HUES6 (cell line): ENCODE results near the gene BRPF3.
"Not testable (repeated sequence)": the region's sequence is repeated elsewhere in the genome, so short reads cannot be mapped to it uniquely, and the experiment has no call there.

Experiments
- H3K27ac ChIP-seq: 2 replicates; pipeline ENCODE4 v1.7.0; 2013; ENCODE audit warnings: low read depth, mild to moderate bottlenecking, low read length, inconsistent platforms
- H3K27me3 ChIP-seq: 2 replicates; pipeline ENCODE4 v1.6.1; 2013; ENCODE audit warnings: low read length; ENCODE audit not compliant: control insufficient read depth, insufficient read depth
- H3K36me3 ChIP-seq: 2 replicates; pipeline ENCODE4 v1.6.1; 2013; ENCODE audit warnings: low read length; ENCODE audit not compliant: control insufficient read depth, insufficient read depth
- H3K4me1 ChIP-seq: 2 replicates; pipeline ENCODE4 v1.6.1; 2013; ENCODE audit warnings: low read length; ENCODE audit not compliant: control insufficient read depth, insufficient read depth
- H3K4me3 ChIP-seq: 2 replicates; pipeline ENCODE4 v1.5.1; 2013; ENCODE audit warnings: low read depth, low read length
- H3K9ac ChIP-seq: one replicate; pipeline ENCODE4 v1.6.1; 2013; ENCODE audit warnings: mild to moderate bottlenecking, low read length
- H3K9me3 ChIP-seq: 2 replicates; pipeline ENCODE4 v1.6.1; 2013; ENCODE audit warnings: low read depth, low read length; ENCODE audit not compliant: control insufficient read depth, insufficient read depth

BRPF3 gene

DNA sequence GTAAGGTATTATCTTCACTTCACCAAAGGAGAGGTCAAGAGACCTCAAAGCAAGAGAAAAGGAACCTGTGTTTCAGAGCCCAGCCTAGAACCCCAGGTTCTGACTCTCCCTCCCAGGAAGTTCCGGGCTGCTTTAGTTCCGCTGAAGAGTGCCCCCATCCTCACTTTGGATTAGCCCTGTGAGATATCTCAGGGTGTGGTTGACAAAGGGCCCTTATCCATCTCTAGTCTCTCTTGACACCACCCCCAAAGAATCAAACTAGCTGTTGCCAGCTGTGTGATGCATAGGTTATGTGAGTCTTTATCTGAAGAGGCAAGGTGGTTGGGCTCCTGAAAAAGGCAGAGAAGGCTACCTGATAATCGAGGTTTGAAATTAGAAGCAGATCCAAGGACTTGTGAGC is 20.6 kb downstream of the BRPF3 start:
- no peak overlapping the region for H3K4me3 ChIP-seq
- H3K36me3 ChIP-seq: peaks cover 92% of the 10 kb centered on the region

DNA sequence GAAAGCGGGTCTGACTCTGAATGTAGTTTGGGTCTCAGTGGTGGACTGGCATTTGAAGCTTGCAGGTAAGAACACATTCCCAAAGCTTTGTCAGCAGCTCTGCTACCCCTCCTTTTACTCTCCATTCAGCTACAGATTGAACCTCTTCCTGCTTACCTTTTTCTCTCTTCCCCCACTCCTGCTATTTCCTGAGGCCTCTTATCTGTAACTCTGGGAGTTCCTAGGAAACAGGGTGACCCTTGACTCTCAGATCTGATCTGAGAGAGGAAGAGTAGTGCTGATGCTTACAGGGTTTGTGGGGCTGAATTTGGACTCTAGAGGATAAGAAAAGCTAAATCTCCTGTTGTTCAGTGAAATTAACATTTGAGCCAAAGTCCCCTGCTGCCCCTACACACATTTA is 21.4 kb downstream of the BRPF3 start:
- Histone ChIP-seq H3K9ac (no peak overlapping the region), H3K4me3 (no peak overlapping the region), H3K27me3 (no peaks in the 10 kb centered on the region), H3K9me3 (no peaks in the 10 kb centered on the region), H3K36me3 (peaks cover 94% of the 10 kb centered on the region), H3K4me1 (no peaks in the 10 kb centered on the region), H3K27ac (no peak overlapping the region)

More for the DNA sequence above, 20.6 kb downstream of the BRPF3 start:
- H3K9ac ChIP-seq: no peak overlapping the region
- H3K27ac ChIP-seq: no peak overlapping the region
- H3K27me3 ChIP-seq: no peaks in the 10 kb centered on the region
- H3K4me1 ChIP-seq: no peaks in the 10 kb centered on the region
- no peaks in the 10 kb centered on the region for H3K9me3 ChIP-seq

DNA sequence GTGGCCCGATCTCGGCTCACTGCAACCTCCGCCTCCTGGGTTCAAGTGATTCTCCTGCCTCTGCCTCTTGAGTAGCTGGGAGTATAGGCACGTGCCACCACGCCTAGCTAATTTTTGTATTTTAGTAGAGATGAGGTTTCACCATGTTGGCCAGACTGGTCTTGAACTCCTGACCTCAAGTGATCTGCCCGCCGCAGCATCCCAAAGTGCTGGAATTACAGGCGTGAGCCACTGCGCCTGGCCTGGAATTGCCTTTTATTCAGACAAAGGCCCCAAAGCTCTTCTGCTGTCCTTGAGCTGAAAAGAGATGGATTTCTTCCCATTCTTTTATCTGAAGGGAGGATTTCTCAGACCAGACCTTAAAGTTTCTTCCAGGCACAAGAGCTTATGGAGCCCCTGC is 22.0 kb downstream of the BRPF3 start:
- not testable (repeated sequence) for H3K27me3 ChIP-seq, H3K27ac ChIP-seq, H3K9me3 ChIP-seq, H3K4me3 ChIP-seq, H3K9ac ChIP-seq, H3K4me1 ChIP-seq
- peaks cover 94% of the 10 kb centered on the region for H3K36me3 ChIP-seq

DNA sequence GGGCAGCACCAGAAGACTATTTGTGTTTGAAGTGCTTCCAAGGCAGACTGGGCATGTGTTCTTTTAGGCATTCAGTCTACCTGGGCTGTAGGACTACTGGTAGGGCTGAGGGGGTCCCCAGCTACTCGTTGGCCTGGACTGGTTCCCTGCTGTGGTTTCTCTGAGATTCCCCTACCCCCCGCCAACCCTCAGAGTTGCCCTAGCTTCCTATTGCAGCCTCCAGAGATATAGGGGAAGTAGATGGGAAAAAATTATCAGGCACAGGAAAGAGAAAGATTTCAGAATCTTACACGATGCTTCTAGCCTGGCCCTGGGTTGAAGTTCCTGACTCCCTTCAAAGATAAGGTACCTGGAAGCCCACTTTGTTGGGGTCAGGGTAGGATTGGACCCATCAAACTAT is 22.5 kb downstream of the BRPF3 start:
- no peaks in the 10 kb centered on the region for H3K9me3 ChIP-seq
- no peaks in the 10 kb centered on the region for H3K4me1 ChIP-seq
- H3K27ac ChIP-seq: no peak overlapping the region
- no peak overlapping the region for H3K4me3 ChIP-seq
- no peak overlapping the region for H3K9ac ChIP-seq
- H3K36me3 ChIP-seq: peaks cover 92% of the 10 kb centered on the region
- no peaks in the 10 kb centered on the region for H3K27me3 ChIP-seq

DNA sequence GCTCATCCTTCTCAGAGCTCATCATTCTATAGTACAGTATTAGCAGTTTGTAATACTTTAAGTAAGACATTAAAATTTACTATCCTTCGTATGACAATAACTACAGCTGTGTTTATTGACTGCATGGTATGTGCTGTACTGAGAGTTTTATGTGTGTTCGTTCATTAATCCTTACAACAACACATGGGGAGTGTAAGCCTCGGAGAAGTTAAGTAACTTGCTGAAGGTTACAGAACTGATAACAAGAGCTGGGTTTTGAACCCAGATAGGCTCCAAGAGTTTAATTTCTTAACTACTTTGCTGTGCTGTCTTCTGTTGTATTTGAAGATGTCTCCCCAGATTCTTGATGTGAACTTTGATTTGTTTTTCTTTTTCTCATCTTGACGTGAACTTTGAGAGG is 23.7 kb downstream of the BRPF3 start:
- Histone ChIP-seq H3K27ac (no peak overlapping the region), H3K9ac (no peak overlapping the region), H3K36me3 (peaks cover 93% of the 10 kb centered on the region), H3K9me3 (no peaks in the 10 kb centered on the region), H3K4me3 (no peak overlapping the region), H3K4me1 (no peaks in the 10 kb centered on the region), H3K27me3 (no peaks in the 10 kb centered on the region)

DNA sequence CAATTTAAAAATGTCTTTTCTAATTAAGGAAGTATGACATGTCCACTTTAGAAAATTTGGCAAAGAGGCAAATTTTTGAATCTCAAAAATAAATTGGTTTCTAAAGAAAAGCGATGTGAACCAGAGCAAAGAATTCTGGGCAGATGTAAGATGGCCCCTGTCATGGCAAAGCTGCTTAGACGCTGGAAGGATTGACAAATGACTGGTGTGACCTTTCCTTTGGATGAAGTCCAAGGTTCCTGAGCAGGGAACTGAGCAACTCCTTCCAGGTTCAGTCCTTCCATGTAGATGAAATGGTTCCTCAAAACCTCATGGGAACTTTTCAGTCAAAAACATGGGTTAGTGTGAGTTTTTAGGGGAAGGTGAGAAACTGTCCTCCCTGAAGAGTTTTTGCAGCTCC is 25.1 kb downstream of the BRPF3 start:
- Histone ChIP-seq H3K4me3 (no peak overlapping the region), H3K4me1 (no peaks in the 10 kb centered on the region), H3K9me3 (no peaks in the 10 kb centered on the region), H3K27ac (no peak overlapping the region), H3K36me3 (peaks cover 92% of the 10 kb centered on the region), H3K9ac (no peak overlapping the region), H3K27me3 (no peaks in the 10 kb centered on the region)

DNA sequence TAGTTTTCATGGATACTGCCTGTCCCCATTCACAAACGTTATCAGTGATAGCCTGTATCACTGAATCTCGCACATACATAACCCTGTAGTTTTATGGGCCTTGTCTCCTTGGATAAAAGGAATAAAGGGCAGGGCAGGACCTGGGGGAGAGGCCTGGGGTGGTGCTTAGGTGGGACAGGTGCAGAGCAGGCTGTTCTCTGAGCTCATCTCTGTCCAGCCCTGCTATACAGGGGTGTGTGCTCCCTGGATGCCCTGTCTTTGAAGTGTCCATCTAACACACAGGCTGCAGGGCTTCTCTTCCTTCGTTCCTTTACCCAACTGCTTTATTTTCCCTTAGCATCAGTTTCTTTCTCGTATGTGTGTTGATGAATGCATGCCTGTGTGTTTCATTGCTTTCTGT is 26.4 kb downstream of the BRPF3 start:
- H3K4me1 ChIP-seq: no peaks in the 10 kb centered on the region
- peaks cover 92% of the 10 kb centered on the region for H3K36me3 ChIP-seq
- H3K27ac ChIP-seq: no peak overlapping the region
- no peaks in the 10 kb centered on the region for H3K27me3 ChIP-seq
- no peaks in the 10 kb centered on the region for H3K9me3 ChIP-seq
- no peak overlapping the region for H3K9ac ChIP-seq
- H3K4me3 ChIP-seq: no peak overlapping the region

DNA sequence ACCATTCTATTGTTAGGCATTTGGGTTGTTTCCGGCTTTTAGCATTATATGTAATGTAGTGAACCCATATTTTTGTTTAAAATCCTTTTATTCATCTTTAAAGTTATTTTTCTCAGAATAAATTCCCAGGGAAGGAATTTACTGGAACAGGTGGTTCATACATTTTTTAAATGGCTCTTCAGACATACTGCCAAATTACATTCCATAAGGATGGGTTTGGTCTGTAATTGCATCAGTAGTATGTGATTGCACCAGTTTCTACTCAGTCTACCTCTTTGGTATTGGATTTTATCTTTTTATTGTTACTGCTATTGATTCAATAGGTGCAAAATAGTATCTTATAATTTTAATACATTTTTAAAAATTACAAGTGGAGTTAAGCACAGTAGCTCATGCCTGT is 27.2 kb downstream of the BRPF3 start:
- Histone ChIP-seq H3K27ac (no peak overlapping the region), H3K4me3 (no peak overlapping the region), H3K27me3 (no peaks in the 10 kb centered on the region), H3K4me1 (no peaks in the 10 kb centered on the region), H3K9ac (no peak overlapping the region), H3K36me3 (peaks cover 93% of the 10 kb centered on the region), H3K9me3 (no peaks in the 10 kb centered on the region)

DNA sequence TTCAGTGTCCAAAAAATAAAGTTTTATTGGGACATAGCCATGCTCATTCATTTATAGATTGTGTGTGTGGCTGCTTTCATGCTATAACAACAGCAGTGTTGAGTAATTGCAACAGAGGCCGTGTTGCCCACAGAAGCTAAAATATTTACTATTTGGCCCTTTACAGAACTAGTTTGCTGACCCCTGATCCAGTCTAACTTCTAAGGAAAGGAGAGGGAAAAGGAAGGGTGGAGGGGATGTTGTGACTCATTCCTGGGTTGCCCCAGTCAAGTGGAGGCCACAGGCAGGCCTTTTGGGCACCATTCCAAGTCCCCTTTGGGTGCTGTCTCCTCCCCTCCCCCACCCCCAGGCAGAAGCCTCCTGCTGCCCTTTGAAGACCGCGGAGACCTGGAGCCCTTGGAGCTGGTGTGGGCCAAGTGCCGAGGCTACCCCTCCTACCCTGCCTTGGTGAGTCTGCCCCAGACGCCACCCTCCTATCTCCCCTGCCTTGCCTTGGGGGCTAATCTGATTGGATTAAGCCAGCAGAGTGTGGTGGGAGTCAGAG is 28.4 kb downstream of the BRPF3 start:
- no peaks in the 10 kb centered on the region for H3K4me1 ChIP-seq
- H3K4me3 ChIP-seq: no peak overlapping the region
- no peaks in the 10 kb centered on the region for H3K27me3 ChIP-seq
- no peaks in the 10 kb centered on the region for H3K9me3 ChIP-seq
- H3K9ac ChIP-seq: no peak overlapping the region
- no peak overlapping the region for H3K27ac ChIP-seq
- peaks cover 93% of the 10 kb centered on the region for H3K36me3 ChIP-seq

DNA sequence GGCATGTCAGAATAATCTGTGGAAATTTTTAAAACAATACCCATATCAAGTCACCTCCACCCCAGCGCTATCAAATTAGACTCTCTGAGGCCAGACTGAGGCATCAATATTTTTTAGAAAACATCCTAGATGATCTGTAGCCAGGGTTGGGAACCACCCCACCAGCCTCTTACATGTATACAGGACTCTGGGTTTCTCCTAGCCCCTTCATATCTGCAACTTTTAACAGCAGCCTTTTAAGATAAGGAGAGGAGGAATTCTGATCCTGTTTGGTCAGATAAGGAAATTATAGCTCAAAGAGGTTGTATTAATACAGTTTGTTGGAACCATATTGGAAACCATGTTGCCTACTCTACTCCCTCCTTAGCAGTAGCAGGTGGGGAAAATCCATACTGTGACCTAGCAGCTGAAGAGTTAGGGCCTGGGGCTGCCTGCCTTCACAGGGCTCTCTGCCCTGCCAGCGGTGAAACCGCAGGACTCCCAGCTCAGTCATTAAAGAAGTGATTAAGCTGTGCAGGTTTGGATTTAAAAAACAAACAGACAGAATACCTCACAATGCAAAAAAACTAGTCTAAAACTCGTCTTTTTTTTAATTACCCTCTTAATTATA is 30.0 kb downstream of the BRPF3 start:
- no peaks in the 10 kb centered on the region for H3K27me3 ChIP-seq
- no peak overlapping the region for H3K9ac ChIP-seq
- no peaks in the 10 kb centered on the region for H3K4me1 ChIP-seq
- no peak overlapping the region for H3K27ac ChIP-seq
- peaks cover 97% of the 10 kb centered on the region for H3K36me3 ChIP-seq
- H3K9me3 ChIP-seq: no peaks in the 10 kb centered on the region
- no peak overlapping the region for H3K4me3 ChIP-seq

DNA sequence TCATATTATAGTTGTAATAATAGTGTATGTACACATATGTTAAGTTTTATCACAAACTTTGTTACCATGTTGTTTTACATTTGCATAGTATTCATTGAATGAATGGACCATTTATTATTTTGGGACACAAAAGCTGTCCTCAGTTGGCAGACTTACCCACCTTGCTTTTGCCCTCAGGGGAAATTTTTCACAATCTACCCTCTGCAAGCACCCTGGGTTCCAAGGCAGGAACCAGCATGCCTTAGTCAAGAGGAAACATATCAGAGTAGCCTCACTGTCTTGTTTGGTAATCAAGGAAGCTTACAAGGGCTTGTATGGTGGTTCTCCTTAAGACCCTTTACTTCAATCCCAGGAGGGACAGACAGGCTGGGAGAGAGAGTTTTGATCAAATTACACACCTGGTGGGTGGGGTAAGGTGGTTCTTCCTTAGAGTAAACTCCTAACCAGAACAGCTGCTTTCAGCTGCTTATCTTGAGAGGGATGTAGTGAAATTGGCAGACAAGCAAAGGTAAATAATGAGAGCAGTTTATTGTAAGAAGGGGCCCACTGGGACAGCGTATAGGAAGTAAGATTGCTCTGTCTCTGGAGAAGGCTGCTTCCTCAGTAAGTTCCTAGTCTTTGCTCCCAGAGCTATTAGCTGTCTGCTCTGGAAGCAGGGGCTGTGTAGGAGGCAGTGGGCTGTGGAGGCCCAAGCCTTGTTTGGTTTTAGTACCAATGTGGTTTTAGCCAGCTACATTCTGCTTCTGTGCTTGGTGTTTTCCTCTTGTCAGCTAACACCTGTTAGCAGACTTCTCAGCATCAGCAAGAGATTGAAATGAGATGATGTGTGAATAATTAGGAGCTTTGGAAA is 31.1 kb downstream of the BRPF3 start:
- Histone ChIP-seq H3K27me3 (no peaks in the 10 kb centered on the region), H3K9me3 (no peaks in the 10 kb centered on the region), H3K4me1 (no peaks in the 10 kb centered on the region), H3K9ac (no peak overlapping the region), H3K36me3 (peaks cover 93% of the 10 kb centered on the region), H3K27ac (no peak overlapping the region), H3K4me3 (no peak overlapping the region)
